Testis (tissue), 3 donors: ENCODE data around the gene MTFMT. TPM values are rescaled to one million over a fixed set of nuclear protein-coding genes. Genes with fewer than 3 reads are reported as not detected.

Experiments
- DNase-seq: peaks from one replicate; pipeline ENCODE4 v3.0.0-alpha.2; 2019
- H3K27ac ChIP-seq, 2 donors: fragments of 200-600 bp; sonication (generic); one replicate each; pipeline ENCODE4 v1.5.1; 2019
- H3K27me3 ChIP-seq: fragments of 200-600 bp; sonication (generic); one replicate; pipeline ENCODE4 v1.5.1; 2019
- H3K36me3 ChIP-seq: fragments of 200-600 bp; sonication (generic); one replicate; pipeline ENCODE4 v1.5.1; 2017; ENCODE audit warnings: low read depth; ENCODE audit errors: missing control alignments
- H3K4me1 ChIP-seq: fragments of 200-600 bp; sonication (generic); one replicate; pipeline ENCODE4 v1.5.1; 2019
- H3K4me3 ChIP-seq, 2 donors: fragments of 200-600 bp; sonication (generic); one replicate each; pipeline ENCODE4 v1.5.1; 2017 to 2019
- H3K9me3 ChIP-seq: fragments of 200-600 bp; sonication (generic); one replicate; pipeline ENCODE4 v1.5.1; 2017
- POLR2A ChIP-seq: fragments of 450-650 bp; IDR thresholded peaks from one replicate; pipeline ENCODE4 v1.6.1; 2017; ENCODE audit warnings: antibody characterized with exemption, mild to moderate bottlenecking, moderate library complexity
- WGBS, 2 donors: methylation state at CpG; one replicate each; pipeline ENCODE4 v1.1.5; 2018; 5-methylcytosine and 5-hydroxymethylcytosine counted together
- intact Hi-C: fragments of 100-400 bp; cut with DNase I; formaldehyde crosslinking; loops from one replicate; pipeline ENCODE4 v1.15.1; 2023; ENCODE audit warnings: low total_unique reads
- polyA plus RNA-seq: library from polyadenylated mRNA; stranded (reverse); fragments of 350-450 nt; fragmentation: Illumina TruSeq; extraction: RNeasy Lipid Tissue Mini Kit (QIAGEN cat#74804); gene quantifications from one replicate; pipeline ENCODE4 v1.2.3, GENCODE V29; 2014; ENCODE audit warnings: low read depth, low replicate concordance; ENCODE audit not compliant: insufficient read depth
- total RNA-seq, 2 donors: library from RNA; depleted of rRNA; stranded (reverse); fragments of >200 nt; gene quantifications; one replicate each; pipeline ENCODE4 v1.2.3, GENCODE V29; 2016
- TF ChIP-seq, protein P1 (sequence below), 3 experiments: fragments of 450-650 bp in 2 of 3; fragments of 200-600 bp in 1 of 3; sonication (generic) in 1 of 3; IDR thresholded peaks; one replicate each; pipeline ENCODE4 v1.5.1; 2016 to 2019; ENCODE audit warnings: antibody characterized with exemption in 3 of 3, mild to moderate bottlenecking in 2 of 3, moderate library complexity in 1 of 3

MTFMT gene
- total and polyA plus RNA-seq, 3 donors from 2014 or later: 12.1 to 34.4 (median 33.9) TPM

DNA sequence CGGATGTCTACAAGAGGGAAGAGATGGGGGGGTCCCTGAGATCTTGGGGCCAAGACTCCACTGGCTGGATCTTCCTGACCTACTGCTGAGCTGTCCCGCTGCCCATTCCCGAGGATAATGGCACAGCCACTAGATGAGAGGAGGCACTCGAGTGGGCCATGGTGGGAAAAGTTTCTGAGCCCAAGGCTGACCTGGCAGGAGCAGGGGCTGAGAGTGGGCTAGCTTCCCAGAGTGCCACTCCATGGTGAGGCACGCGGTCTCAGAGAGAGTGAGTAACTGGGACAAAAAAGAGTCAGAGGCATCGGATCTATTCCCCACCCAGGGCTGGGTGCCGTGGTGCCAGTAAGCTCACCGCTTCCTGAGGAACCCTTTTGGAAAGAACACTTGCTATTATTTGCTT lies 26.7 kb upstream of the MTFMT start:
- H3K4me3 ChIP-seq: no peak overlapping the region
- no peaks in the 10 kb centered on the region for H3K27me3 ChIP-seq
- 81 to 82% methylated on average over 9 of the region's 9 CpGs for WGBS, 2 donors
- TF ChIP-seq, protein P1, sequence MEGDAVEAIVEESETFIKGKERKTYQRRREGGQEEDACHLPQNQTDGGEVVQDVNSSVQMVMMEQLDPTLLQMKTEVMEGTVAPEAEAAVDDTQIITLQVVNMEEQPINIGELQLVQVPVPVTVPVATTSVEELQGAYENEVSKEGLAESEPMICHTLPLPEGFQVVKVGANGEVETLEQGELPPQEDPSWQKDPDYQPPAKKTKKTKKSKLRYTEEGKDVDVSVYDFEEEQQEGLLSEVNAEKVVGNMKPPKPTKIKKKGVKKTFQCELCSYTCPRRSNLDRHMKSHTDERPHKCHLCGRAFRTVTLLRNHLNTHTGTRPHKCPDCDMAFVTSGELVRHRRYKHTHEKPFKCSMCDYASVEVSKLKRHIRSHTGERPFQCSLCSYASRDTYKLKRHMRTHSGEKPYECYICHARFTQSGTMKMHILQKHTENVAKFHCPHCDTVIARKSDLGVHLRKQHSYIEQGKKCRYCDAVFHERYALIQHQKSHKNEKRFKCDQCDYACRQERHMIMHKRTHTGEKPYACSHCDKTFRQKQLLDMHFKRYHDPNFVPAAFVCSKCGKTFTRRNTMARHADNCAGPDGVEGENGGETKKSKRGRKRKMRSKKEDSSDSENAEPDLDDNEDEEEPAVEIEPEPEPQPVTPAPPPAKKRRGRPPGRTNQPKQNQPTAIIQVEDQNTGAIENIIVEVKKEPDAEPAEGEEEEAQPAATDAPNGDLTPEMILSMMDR (IDR thresholded peaks at IDR 0.05): no peak
- no peak for TF ChIP-seq POLR2A
- no peaks in the 10 kb centered on the region for H3K36me3 ChIP-seq
- peaks cover 37% of the 10 kb centered on the region for H3K4me1 ChIP-seq
- intact Hi-C loops: no loop called here
- no peak overlapping the region for H3K27ac ChIP-seq
- no peaks in the 10 kb centered on the region for H3K9me3 ChIP-seq
- DNase-seq: no peak

DNA sequence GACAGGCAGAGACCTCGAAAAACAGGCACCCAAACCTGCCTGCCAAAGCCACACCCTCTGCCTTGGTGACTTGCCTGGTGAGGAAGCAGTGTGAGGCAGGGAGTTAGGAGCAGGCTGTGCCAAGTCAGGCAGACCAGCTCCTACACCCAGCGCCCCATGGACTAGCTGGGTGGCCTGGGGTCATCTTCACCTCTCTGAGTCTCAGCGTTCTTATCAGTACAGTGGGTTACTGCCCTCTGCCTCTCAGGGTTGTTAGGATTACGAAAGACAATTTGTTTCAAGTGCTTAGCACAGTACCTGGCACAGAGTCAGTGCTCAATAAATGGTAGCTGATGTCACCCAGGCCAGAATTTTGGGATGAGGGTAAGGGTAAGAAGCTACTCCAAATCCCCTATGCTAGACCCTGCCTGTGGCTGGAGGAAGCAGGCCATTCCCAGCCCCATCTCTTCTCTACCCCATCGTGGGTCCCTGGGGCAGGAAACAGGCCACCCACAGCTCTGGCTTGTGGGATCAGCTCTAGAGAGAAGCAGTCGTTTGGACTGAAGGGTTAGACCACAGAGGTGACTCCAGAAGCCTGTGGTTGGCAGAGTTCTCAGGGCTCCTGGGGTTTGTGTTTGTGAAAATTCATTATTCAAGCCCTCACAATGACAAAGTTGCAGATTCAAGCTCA lies 25.9 kb upstream of the MTFMT start:
- peak; percentile 60 for DNase-seq
- H3K4me1 ChIP-seq: peaks cover 34% of the 10 kb centered on the region
- peak overlapping the region in 1 of 2 donors; percentile 35 for H3K27ac ChIP-seq
- 31 to 56% methylated on average over 6 of the region's 6 CpGs for WGBS, 2 donors
- H3K27me3 ChIP-seq: no peaks in the 10 kb centered on the region
- no peaks in the 10 kb centered on the region for H3K36me3 ChIP-seq
- no peak overlapping the region for H3K4me3 ChIP-seq
- TF ChIP-seq, protein P1 (IDR thresholded peaks at IDR 0.05): no peak
- no peak for TF ChIP-seq POLR2A
- H3K9me3 ChIP-seq: no peaks in the 10 kb centered on the region
- intact Hi-C loops: no loop called here

DNA sequence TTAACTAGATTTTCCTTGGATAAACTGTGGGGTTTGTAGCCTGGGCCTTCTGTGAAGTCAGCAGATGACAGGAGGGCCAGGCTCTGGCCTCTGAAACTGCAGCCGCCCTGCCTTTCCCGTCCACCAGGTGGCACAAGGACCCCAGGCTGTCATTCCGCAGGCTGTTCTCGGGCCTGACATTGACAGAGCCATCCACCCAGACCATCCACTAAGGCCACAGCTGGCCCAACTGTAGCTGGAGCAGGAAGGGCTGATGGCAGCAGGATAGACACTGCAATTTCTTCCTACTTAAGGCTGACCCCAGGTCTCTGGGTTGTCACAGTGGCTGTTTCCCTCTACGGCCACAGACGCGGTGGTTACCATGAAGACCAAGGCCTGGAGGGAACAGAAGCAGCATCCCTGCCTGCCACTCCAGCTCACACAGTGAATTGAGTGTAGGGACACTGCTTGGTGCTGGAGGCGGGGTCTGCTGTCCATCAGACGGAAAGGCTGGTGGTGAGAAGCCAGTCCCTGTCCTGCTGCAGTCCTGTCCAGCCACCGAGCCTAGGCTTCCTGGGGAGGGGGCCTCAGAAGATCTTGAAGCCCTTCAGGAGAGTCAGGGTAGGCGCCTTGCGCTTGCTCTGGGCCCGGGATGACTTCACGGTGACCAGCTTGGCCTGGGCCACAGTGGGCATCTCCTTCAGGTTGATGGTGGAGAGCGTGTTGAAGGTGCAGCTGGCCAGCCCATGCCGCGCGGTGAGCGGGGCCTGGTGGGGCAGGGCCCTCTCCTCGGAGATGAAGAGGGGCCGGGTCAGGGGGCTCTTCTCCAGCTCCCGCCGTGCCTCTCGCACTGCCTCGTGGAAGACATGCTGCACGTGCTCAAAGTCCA lies 25.1 kb upstream of the MTFMT start:
- H3K4me3 ChIP-seq: no peak overlapping the region
- TF ChIP-seq, protein P1 (IDR thresholded peaks at IDR 0.05): peak; percentile 83 to 93 (median 91)
- TF ChIP-seq POLR2A: no peak
- WGBS, 2 donors: 67 to 93% methylated on average over 9 to 24 of the region's 26 CpGs
- no peaks in the 10 kb centered on the region for H3K9me3 ChIP-seq
- intact Hi-C loops: no loop called here
- peak; percentile 83 for DNase-seq
- no peaks in the 10 kb centered on the region for H3K36me3 ChIP-seq
- H3K27me3 ChIP-seq: no peaks in the 10 kb centered on the region
- H3K4me1 ChIP-seq: peaks cover 28% of the 10 kb centered on the region
- peak overlapping the region in 1 of 2 donors; percentile 3 for H3K27ac ChIP-seq

DNA sequence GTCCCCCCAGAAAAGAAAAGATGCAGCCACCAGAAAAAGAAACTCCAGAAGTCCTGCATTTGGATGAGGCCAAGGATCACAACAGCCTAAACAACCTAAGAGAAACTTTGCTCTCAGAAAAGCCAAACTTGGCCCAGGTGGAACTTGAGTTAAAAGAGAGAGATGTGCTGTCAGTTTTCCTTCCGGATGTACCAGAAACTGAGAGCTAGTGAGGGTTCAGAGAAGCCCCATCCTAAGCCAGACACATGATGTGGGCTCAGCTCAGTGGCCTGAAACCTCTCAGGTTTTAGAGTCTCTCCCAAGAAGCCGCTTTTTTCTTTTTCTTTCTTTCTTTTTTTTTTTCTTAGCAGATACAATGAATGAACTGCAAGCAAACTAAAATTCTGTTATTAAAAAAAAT lies 23.5 kb upstream of the MTFMT start:
- TF ChIP-seq, protein P1 (IDR thresholded peaks at IDR 0.05): no peak
- TF ChIP-seq POLR2A: no peak
- Histone ChIP-seq H3K4me1 (peaks cover 14% of the 10 kb centered on the region), H3K27ac (no peak overlapping the region), H3K27me3 (no peaks in the 10 kb centered on the region), H3K9me3 (no peaks in the 10 kb centered on the region), H3K36me3 (no peaks in the 10 kb centered on the region), H3K4me3 (no peak overlapping the region)
- intact Hi-C loops: no loop called here
- WGBS, 2 donors: 77 to 81% methylated on average over 2 of the region's 2 CpGs
- DNase-seq: no peak
